Fibroblast of mammary gland (primary cell): ENCODE results near the gene SHB.

Source experiments
- DNase-seq: peaks from one replicate; pipeline ENCODE4 v3.0.0-alpha.2; 2010; ENCODE audit warnings: low read depth
- H3K4me3 ChIP-seq: 2 replicates; pipeline ENCODE4 v1.5.1; 2011; ENCODE audit warnings: low read depth, mild to moderate bottlenecking, low read length, moderate library complexity; ENCODE audit not compliant: control insufficient read depth
- CTCF ChIP-seq: conservative IDR thresholded peaks from 2 replicates; pipeline ENCODE4 v1.5.1; 2011; ENCODE audit warnings: low read depth, low read length, inconsistent platforms; ENCODE audit not compliant: control insufficient read depth, insufficient read depth

SHB gene

GRCh38 chr9:38108326-38108725 lies 39.3 kb upstream of the SHB start:
- no peak for TF ChIP-seq CTCF
- H3K4me3 ChIP-seq = no peak overlapping the region

GRCh38 chr9:38107811-38108304 lies 38.8 kb upstream of the SHB start:
- no peak for DNase-seq
- H3K4me3 ChIP-seq = no peak overlapping the region
- TF ChIP-seq CTCF = no peak

More at GRCh38 chr9:38108326-38108725, 39.3 kb upstream of the SHB start:
- no peak for DNase-seq

GRCh38 chr9:38107405-38107804 lies 38.4 kb upstream of the SHB start:
- DNase-seq = no peak
- TF ChIP-seq CTCF = no peak
- no peak overlapping the region for H3K4me3 ChIP-seq

- no peak for DNase-seq
- TF ChIP-seq CTCF = no peak
- no peak overlapping the region for H3K4me3 ChIP-seq
Measured at GRCh38 chr9:38106488-38106887, 37.5 kb upstream of the SHB start.

GRCh38 chr9:38103340-38103739 lies 34.3 kb upstream of the SHB start:
- TF ChIP-seq CTCF = no peak
- DNase-seq = no peak
- no peak overlapping the region for H3K4me3 ChIP-seq

- H3K4me3 ChIP-seq = no peak overlapping the region
- TF ChIP-seq CTCF = no peak
- no peak for DNase-seq
Measured at GRCh38 chr9:38101423-38101822, 32.4 kb upstream of the SHB start.

GRCh38 chr9:38096238-38096805 lies 27.3 kb upstream of the SHB start:
- DNase-seq = no peak
- H3K4me3 ChIP-seq = no peak overlapping the region
- TF ChIP-seq CTCF = no peak
